Hepatocyte (in vitro differentiated cells): ENCODE data around the gene SBK2. TPM values are rescaled to one million over a fixed set of nuclear protein-coding genes. Genes with fewer than 3 reads are reported as not detected.
"Not testable (repeated sequence)": the region's sequence is repeated elsewhere in the genome, so short reads cannot be mapped to it uniquely, and the experiment has no call there.

Experiments used
- DNase-seq: peaks from one replicate; pipeline ENCODE4 v3.0.0-alpha.2; 2016; ENCODE audit warnings: low spot score
- H2AFZ ChIP-seq: fragments of 200-600 bp; sonication (generic); 2 replicates; pipeline ENCODE4 v1.6.0; 2016; ENCODE audit warnings: antibody characterized with exemption, mild to moderate bottlenecking
- H3K27ac ChIP-seq: fragments of 200-600 bp; sonication (generic); 2 replicates; pipeline ENCODE4 v1.5.1; 2016; ENCODE audit warnings: mild to moderate bottlenecking
- H3K27me3 ChIP-seq: fragments of 200-600 bp; sonication (generic); 2 replicates; pipeline ENCODE4 v1.6.1; 2016
- H3K36me3 ChIP-seq: fragments of 200-600 bp; sonication (generic); replicated peaks from 2 replicates; pipeline ENCODE4 v1.5.1; 2016; ENCODE audit warnings: low read depth; ENCODE audit not compliant: insufficient read depth
- H3K4me1 ChIP-seq: fragments of 200-600 bp; sonication (generic); 2 replicates; pipeline ENCODE4 v1.5.1; 2016; ENCODE audit warnings: mild to moderate bottlenecking, moderate library complexity; ENCODE audit not compliant: insufficient read depth
- H3K4me2 ChIP-seq: fragments of 200-600 bp; sonication (generic); 2 replicates; pipeline ENCODE4 v1.6.0; 2016
- H3K4me3 ChIP-seq: fragments of 200-600 bp; sonication (generic); 2 replicates; pipeline ENCODE4 v1.5.1; 2016; ENCODE audit warnings: mild to moderate bottlenecking
- H3K79me2 ChIP-seq: fragments of 200-600 bp; sonication (generic); 2 replicates; pipeline ENCODE4 v1.6.0; 2017; ENCODE audit warnings: mild to moderate bottlenecking
- H3K9me2 ChIP-seq: fragments of 200-600 bp; sonication (generic); replicated peaks from 2 replicates; pipeline ENCODE4 v1.6.0; 2017; ENCODE audit warnings: mild to moderate bottlenecking; ENCODE audit not compliant: insufficient read depth
- H3K9me3 ChIP-seq: fragments of 200-600 bp; sonication (generic); 2 replicates; pipeline ENCODE4 v1.5.1; 2016; ENCODE audit warnings: low read depth, mild to moderate bottlenecking
- H4K20me1 ChIP-seq: fragments of 200-600 bp; sonication (generic); 2 replicates; pipeline ENCODE4 v1.6.0; 2016; ENCODE audit warnings: mild to moderate bottlenecking; ENCODE audit not compliant: insufficient read depth, poor library complexity, severe bottlenecking
- CTCF ChIP-seq: fragments of 200-600 bp; sonication (generic); IDR thresholded peaks from 2 replicates; pipeline ENCODE4 v1.5.1; 2016; ENCODE audit warnings: antibody characterized with exemption, mild to moderate bottlenecking; ENCODE audit not compliant: poor library complexity
- EZH2 ChIP-seq: fragments of 200-600 bp; sonication (generic); IDR thresholded peaks from 2 replicates; pipeline ENCODE4 v1.6.1; 2016; ENCODE audit warnings: antibody characterized with exemption, mild to moderate bottlenecking, borderline replicate concordance
- EZH2phosphoT487 ChIP-seq: fragments of 200-600 bp; sonication (generic); IDR thresholded peaks from one replicate; pipeline ENCODE4 v1.6.1; 2018; ENCODE audit warnings: antibody characterized with exemption, mild to moderate bottlenecking, low read depth, moderate library complexity; ENCODE audit not compliant: unreplicated experiment, severe bottlenecking
- WGBS: methylation state at CpG from one replicate; pipeline ENCODE4 v1.1.6; 2016; ENCODE audit warnings: low lambda C conversion rate; ENCODE audit errors: missing lambda C conversion rate; 5-methylcytosine and 5-hydroxymethylcytosine counted together
- polyA plus RNA-seq: library from polyadenylated mRNA; unstranded; fragments of >200 nt; fragmentation: Nextera tagmentation; extraction: Ambion mirVana; gene quantifications from 2 replicates; pipeline ENCODE4 v1.2.1, GENCODE V29; 2016
- total RNA-seq: library from RNA; depleted of rRNA; stranded (reverse); fragments of >200 nt; gene quantifications from 2 replicates; pipeline ENCODE4 v1.2.3, GENCODE V29; 2014

SBK2 gene, protein sequence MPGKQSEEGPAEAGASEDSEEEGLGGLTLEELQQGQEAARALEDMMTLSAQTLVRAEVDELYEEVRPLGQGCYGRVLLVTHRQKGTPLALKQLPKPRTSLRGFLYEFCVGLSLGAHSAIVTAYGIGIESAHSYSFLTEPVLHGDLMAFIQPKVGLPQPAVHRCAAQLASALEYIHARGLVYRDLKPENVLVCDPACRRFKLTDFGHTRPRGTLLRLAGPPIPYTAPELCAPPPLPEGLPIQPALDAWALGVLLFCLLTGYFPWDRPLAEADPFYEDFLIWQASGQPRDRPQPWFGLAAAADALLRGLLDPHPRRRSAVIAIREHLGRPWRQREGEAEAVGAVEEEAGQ
- 0.28 and 0.30 TPM in 2 replicates for total RNA-seq
- 0.33 and 0.51 TPM in 2 replicates for polyA plus RNA-seq

GRCh38 chr19:55536951-55537740 is at the start of gene SBK2:
Gene SBK2, minus strand, starts transcription at chr19:55537133. Its CDS starts 839 bp downstream, at chr19:55536294.
- no peak for DNase-seq
- no peaks in the 10 kb centered on the region for H3K27me3 ChIP-seq
- TF ChIP-seq CTCF = peak; percentile 25
- no peak for TF ChIP-seq EZH2
- no peaks in the 10 kb centered on the region for H3K36me3 ChIP-seq
- no peak within 1 kb of the TSS for H2AFZ ChIP-seq
- no peaks in the 10 kb centered on the region for H3K4me1 ChIP-seq
- H3K27ac ChIP-seq = no peak within 1 kb of the TSS
- no peaks in the 10 kb centered on the region for H4K20me1 ChIP-seq
- H3K9me2 ChIP-seq = no peaks in the 10 kb centered on the region
- no peaks in the 10 kb centered on the region for H3K79me2 ChIP-seq
- H3K9me3 ChIP-seq = no peaks in the 10 kb centered on the region
- no peak within 1 kb of the TSS for H3K4me3 ChIP-seq
- WGBS = 38% methylated on average over 13 of the region's 14 CpGs
- H3K4me2 ChIP-seq = no peak within 1 kb of the TSS

DNA sequence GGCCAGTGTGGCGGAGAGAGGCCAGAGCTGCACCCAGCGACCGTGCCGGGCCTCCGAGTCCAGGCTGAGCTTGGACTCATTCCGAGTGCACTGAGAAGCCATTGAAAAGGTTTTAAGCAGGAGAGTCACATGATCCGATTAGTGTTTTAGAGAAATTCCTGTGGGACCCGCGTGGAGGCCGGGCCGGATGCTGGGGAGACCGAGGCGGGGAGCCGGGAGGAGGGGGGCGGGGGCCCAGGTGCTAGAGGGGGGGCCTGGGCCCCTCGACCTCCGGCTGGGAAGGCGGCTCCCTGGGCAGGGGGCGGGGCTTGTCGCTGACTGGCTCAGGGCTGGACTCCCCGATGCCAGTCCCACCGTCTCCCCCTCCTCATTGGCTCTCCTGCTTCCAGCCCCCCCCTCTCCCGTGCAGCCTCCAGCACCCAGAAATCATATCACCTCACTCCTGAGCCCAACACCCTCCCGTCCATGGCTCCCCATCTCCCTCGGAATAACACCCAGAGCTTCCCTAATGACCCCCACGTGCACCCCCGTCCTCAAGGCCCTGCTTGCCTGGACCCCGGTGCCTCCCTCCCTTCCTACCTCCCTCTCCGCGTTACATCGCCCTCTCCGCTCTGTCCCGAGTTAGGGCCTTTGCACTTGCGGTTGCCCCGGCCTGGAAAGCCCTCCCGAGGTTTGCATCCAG is 48.9 kb upstream of the SBK2 start:
- peaks cover 13% of the 10 kb centered on the region for H3K4me1 ChIP-seq
- no peak for TF ChIP-seq EZH2phosphoT487
- TF ChIP-seq CTCF = no peak
- TF ChIP-seq EZH2 = no peak
- H3K9me3 ChIP-seq = no peaks in the 10 kb centered on the region
- H3K79me2 ChIP-seq = peaks cover 6% of the 10 kb centered on the region
- H3K4me2 ChIP-seq = peak overlapping the region; percentile 75
- H3K4me3 ChIP-seq = peak overlapping the region; percentile 23
- H3K27me3 ChIP-seq = no peaks in the 10 kb centered on the region
- peak overlapping the region; percentile 85 for H3K27ac ChIP-seq
- H4K20me1 ChIP-seq = no peaks in the 10 kb centered on the region
- 5% methylated on average over 25 of the region's 36 CpGs for WGBS
- peak; percentile 93 for DNase-seq
- peak overlapping the region; percentile 66 for H2AFZ ChIP-seq
- H3K9me2 ChIP-seq = no peaks in the 10 kb centered on the region
- H3K36me3 ChIP-seq = no peaks in the 10 kb centered on the region

DNA sequence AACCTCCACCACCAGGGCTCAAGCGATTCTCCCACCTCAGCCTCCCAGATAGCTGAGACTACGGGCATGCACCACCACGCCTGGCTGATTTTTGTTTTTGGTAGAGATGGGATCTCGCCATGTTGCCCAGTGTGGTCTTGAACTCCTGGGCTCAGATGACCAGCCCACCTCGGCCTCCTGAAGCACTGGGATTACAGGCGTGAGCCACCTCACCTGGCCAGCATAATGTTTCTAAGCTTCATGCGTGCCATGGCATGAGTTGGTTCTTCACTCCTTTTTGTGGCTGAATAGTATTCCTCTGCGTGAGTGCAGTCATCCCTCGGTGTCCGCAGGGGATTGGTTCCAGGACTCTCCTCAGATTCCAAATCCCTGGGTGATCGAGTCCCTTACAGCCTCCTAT is 47.9 kb upstream of the SBK2 start:
- no peak for DNase-seq
- no peak overlapping the region for H2AFZ ChIP-seq
- no peaks in the 10 kb centered on the region for H3K27me3 ChIP-seq
- H4K20me1 ChIP-seq = no peaks in the 10 kb centered on the region
- peaks cover 14% of the 10 kb centered on the region for H3K79me2 ChIP-seq
- no peaks in the 10 kb centered on the region for H3K36me3 ChIP-seq
- 88% methylated on average over 11 of the region's 11 CpGs for WGBS
- no peaks in the 10 kb centered on the region for H3K9me2 ChIP-seq
- H3K27ac ChIP-seq = peak overlapping the region; percentile 85
- H3K4me1 ChIP-seq = peaks cover 13% of the 10 kb centered on the region
- no peaks in the 10 kb centered on the region for H3K9me3 ChIP-seq
- H3K4me2 ChIP-seq = peak overlapping the region; percentile 75
- H3K4me3 ChIP-seq = no peak overlapping the region
- TF ChIP-seq EZH2 (no peak), EZH2phosphoT487 (no peak), CTCF (no peak)

DNA sequence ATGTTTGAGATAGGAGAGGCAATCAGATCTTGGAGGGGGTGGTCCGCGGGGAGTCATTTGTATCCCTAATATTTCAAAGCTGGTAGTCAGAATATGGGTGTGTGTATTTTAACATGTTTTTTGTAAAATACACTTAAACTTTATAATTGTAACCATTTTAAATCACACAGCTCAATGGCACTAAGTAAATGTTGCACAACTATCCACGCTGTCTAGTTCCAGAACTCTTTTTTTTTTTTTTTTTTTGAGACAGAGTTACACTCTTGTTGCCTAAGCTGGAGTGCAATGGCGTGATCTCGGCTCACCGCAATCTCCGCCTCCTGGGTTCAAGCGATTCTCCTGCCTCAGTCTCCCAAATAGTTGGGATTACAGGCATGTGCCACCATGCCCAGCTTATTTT is 47.0 kb upstream of the SBK2 start:
- H2AFZ ChIP-seq, H3K9me3 ChIP-seq, H3K27me3 ChIP-seq, H3K4me3 ChIP-seq, H3K36me3 ChIP-seq, H3K27ac ChIP-seq, H4K20me1 ChIP-seq, H3K9me2 ChIP-seq, DNase-seq, H3K4me2 ChIP-seq: not testable (repeated sequence)
- 85% methylated on average over 8 of the region's 8 CpGs for WGBS
- Histone ChIP-seq H3K79me2 (peaks cover 23% of the 10 kb centered on the region), H3K4me1 (peaks cover 13% of the 10 kb centered on the region)

DNA sequence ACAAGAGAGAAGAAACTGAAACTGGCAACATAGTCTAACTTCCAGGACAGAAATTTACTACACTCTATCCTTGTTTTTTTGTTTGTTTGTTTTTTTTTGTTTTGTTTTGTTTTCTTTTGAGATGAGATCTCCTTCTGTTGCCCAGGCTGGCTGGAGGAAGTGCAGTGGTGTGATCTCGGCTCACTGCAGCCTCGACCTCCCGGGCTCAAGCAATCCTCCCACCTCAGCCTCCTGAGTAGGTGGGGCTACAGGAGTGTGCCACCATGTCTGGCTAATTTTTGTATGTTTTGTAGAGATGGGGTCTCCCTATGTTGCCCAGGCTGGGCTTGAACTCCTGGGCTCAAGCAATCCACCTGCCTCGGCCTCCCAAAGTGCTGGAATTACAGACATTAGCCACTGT is 45.4 kb upstream of the SBK2 start:
- H4K20me1 ChIP-seq, H2AFZ ChIP-seq, H3K36me3 ChIP-seq, H3K27me3 ChIP-seq, H3K9me3 ChIP-seq, H3K9me2 ChIP-seq, DNase-seq, H3K4me3 ChIP-seq: not testable (repeated sequence)
- H3K27ac ChIP-seq = peak overlapping the region; percentile 97
- peaks cover 23% of the 10 kb centered on the region for H3K79me2 ChIP-seq
- 85% methylated on average over 4 of the region's 4 CpGs for WGBS
- peaks cover 13% of the 10 kb centered on the region for H3K4me1 ChIP-seq
- H3K4me2 ChIP-seq = peak overlapping the region; percentile 98
